ENCODE measurements around the gene NYAP2. TPM values are rescaled to one million over a fixed set of nuclear protein-coding genes. Genes with fewer than 3 reads are reported as not detected.

NYAP2 gene
- total and polyA plus RNA-seq, 2 of the 4 experiments (the other 2 are of a cell fraction), result not detected

- Histone ChIP-seq H2AFZ (replicated peaks; ENCODE audit: low read length, poor library complexity) (no peak overlapping the region), H3K9me3 (ENCODE audit: control insufficient read depth, insufficient read depth, low read length) (no peaks in the 10 kb centered on the region), H3K4me3 (ENCODE audit: insufficient read depth, low read depth, low read length) (no peak overlapping the region), H3K27me3 (ENCODE audit: control insufficient read depth, insufficient read depth, low read length) (peaks cover 4% of the 10 kb centered on the region; the same call in 1 of the 2 replicates), H2BK15ac (ENCODE audit: low read depth, low read length) (no peak overlapping the region), H3K14ac (replicated peaks; ENCODE audit: low read depth, low read length) (no peak overlapping the region), H3K4me1 (ENCODE audit: control insufficient read depth, insufficient read depth, low read length) (no peaks in the 10 kb centered on the region), H4K8ac (ENCODE audit: low read depth in 2 of 2, low read length in 2 of 2) (no peak overlapping the region), H3K36me3 (ENCODE audit: control insufficient read depth, insufficient read depth, low read length) (no peaks in the 10 kb centered on the region), H4K5ac (ENCODE audit: low read depth, low read length) (no peak overlapping the region), H2BK20ac (ENCODE audit: low read depth, low read length) (no peak overlapping the region), H3K27ac (ENCODE audit: insufficient read depth, low read length) (no peak overlapping the region), H3K9me1 (ENCODE audit: insufficient read depth, low read length) (no peaks in the 10 kb centered on the region), H3K18ac (ENCODE audit: low read depth, low read length) (no peak overlapping the region), H3K56ac (ENCODE audit: extremely low read depth, insufficient read depth, low read length) (no peak overlapping the region), H2BK5ac (ENCODE audit: low read depth, low read length, poor library complexity, severe bottlenecking) (no peak overlapping the region), H4K20me1 (ENCODE audit: insufficient read depth, low read length) (no peaks in the 10 kb centered on the region), H3K9ac (ENCODE audit: low read depth, low read length) (no peak overlapping the region), H2BK120ac (ENCODE audit: low read depth, low read length) (no peak overlapping the region), H3K4me2 (ENCODE audit: low read depth, low read length) (no peak overlapping the region), H3K23ac (ENCODE audit: low read depth, low read length) (no peak overlapping the region), H4K91ac (ENCODE audit: insufficient read depth, low read depth, low read length) (no peak overlapping the region), H2AK9ac (replicated peaks; ENCODE audit: low read depth, low read length, poor library complexity) (no peak overlapping the region), H3K79me1 (ENCODE audit: low read depth in 1 of 2, low read length in 2 of 2) (no peaks in the 10 kb centered on the region), H3K4ac (ENCODE audit: low read depth, low read length) (no peak overlapping the region), H2AK5ac (ENCODE audit: low read depth, low read length) (no peak overlapping the region)
- dilution Hi-C loops (cut with HindIII; ENCODE audit: low sequenced_read_pairs, unreplicated experiment), result no loop called here
- ChIA-PET CTCF (interaction anchor here (0.7 kb wide), 1 partner anchor 11 kb away, joined by 3 read pairs; no protein-coding TSS in a partner anchor), POLR2A (ENCODE audit: unreplicated experiment) (no interaction called here)
- BruUV-seq (replicated peaks), result no TSS peak
- intact Hi-C loops (cut with micrococcal nuclease), result no loop called here
- DNase-seq (no peak), ATAC-seq (ENCODE audit: low read depth) (no peak)
- in situ Hi-C loops (cut with MboI; ENCODE audit: low sequenced_read_pairs), result no loop called here
- TF ChIP-seq RFX5 (IDR thresholded peaks at IDR 0.05; ENCODE audit: low read depth, low read length) (no peak), MAFK (IDR thresholded peaks at IDR 0.05; ENCODE audit: low read depth, low read length) (no peak), USF2 (IDR thresholded peaks at IDR 0.05; ENCODE audit: low read depth, low read length) (no peak), CEBPB (IDR thresholded peaks at IDR 0.05; ENCODE audit: low read depth, low read length) (no peak), CHD1 (IDR thresholded peaks at IDR 0.05; ENCODE audit: low read depth, low read length) (no peak), MXI1 (IDR thresholded peaks at IDR 0.05; ENCODE audit: borderline replicate concordance, low read depth, low read length) (no peak), FOS (IDR thresholded peaks at IDR 0.05; ENCODE audit: low read depth, low read length) (no peak)
These were observed 157.0 kb downstream of the NYAP2 start for GRCh38 chr2:225556461-225556860.
